GM18508 (cell line): ENCODE results near the gene SERPINB6.
"Not testable (repeated sequence)": the region's sequence is repeated elsewhere in the genome, so short reads cannot be mapped to it uniquely, and the experiment has no call there.

Experiments used
- ATAC-seq: cut with Tn5 transposase; IDR thresholded peaks from one replicate; pipeline ENCODE4 v1.9.1; 2021; ENCODE audit warnings: moderate number of reproducible peaks; ENCODE audit not compliant: insufficient read depth, unreplicated experiment

SERPINB6 gene

GRCh38 chr6:2999618-3000557 is 28.5 kb upstream of the SERPINB6 start, which contains the start of gene NQO2:
Gene NQO2 (plus strand): TSS chr6:2999894. CDS start chr6:3006553, 6,659 bp downstream.
- ATAC-seq, result no peak

- no peak for ATAC-seq
These were observed 27.7 kb upstream of the SERPINB6 start for GRCh38 chr6:2998998-2999617.

- not testable (repeated sequence) for ATAC-seq
These were observed 27.1 kb upstream of the SERPINB6 start for GRCh38 chr6:2998249-2998997.

GRCh38 chr6:2993755-2994317 is 22.5 kb upstream of the SERPINB6 start:
- ATAC-seq, result no peak

GRCh38 chr6:2992330-2992979 is 21.1 kb upstream of the SERPINB6 start:
- no peak for ATAC-seq

- no peak for ATAC-seq
These were observed 19.7 kb upstream of the SERPINB6 start for GRCh38 chr6:2990932-2991506.

GRCh38 chr6:2990248-2990931 is 19.0 kb upstream of the SERPINB6 start:
- no peak for ATAC-seq

- ATAC-seq, result peak; percentile 48
These were observed 18.2 kb upstream of the SERPINB6 start for GRCh38 chr6:2989332-2990247.

GRCh38 chr6:2988426-2989331 is 17.3 kb upstream of the SERPINB6 start:
- peak; percentile 27 for ATAC-seq

GRCh38 chr6:2988094-2988425 is 16.7 kb upstream of the SERPINB6 start:
- ATAC-seq, result no peak

GRCh38 chr6:2986722-2987221 is 15.4 kb upstream of the SERPINB6 start:
- ATAC-seq, result no peak

- ATAC-seq, result no peak
These were observed 13.5 kb upstream of the SERPINB6 start for GRCh38 chr6:2984738-2985406.

- no peak for ATAC-seq
These were observed 11.2 kb upstream of the SERPINB6 start for GRCh38 chr6:2982426-2983117.

GRCh38 chr6:2980465-2980855 is 9.1 kb upstream of the SERPINB6 start:
- ATAC-seq, result no peak

GRCh38 chr6:2979819-2980464 is 8.6 kb upstream of the SERPINB6 start:
- no peak for ATAC-seq
